Measurements from ENCODE around the gene SMARCA2. TPM values are rescaled to one million over a fixed set of nuclear protein-coding genes. Genes with fewer than 3 reads are reported as not detected.

The SMARCA2 gene
- 100 to 1,000 TPM; 207 to 224 TPM for total RNA-seq

- no peaks in the 10 kb centered on the region for H3K9me3 Mint-ChIP-seq
Measured at GRCh38 chr9:2014696-2015580, at the start of gene SMARCA2. Gene SMARCA2, plus strand, starts transcription at chr9:2015347. Its CDS starts 13,676 bp downstream, at chr9:2029023.

GRCh38 chr9:1966725-1967366 is 48.3 kb upstream of the SMARCA2 start:
- Mint-ChIP-seq H3K4me3 (no peak overlapping the region), H3K4me1 (no peaks in the 10 kb centered on the region), H3K27ac (no peak overlapping the region), H3K27me3 (peaks cover 10% of the 10 kb centered on the region), H3K36me3 (ENCODE audit: low read depth) (no peaks in the 10 kb centered on the region), H3K9me3 (no peaks in the 10 kb centered on the region)
- ChIA-PET POLR2A (no interaction called here), CTCF (no interaction called here)
- no peak for DNase-seq

More at GRCh38 chr9:2014696-2015580, at the start of gene SMARCA2:
- Mint-ChIP-seq H3K4me3 (peak within 1 kb of the TSS; percentile 98), H3K27ac (peak within 1 kb of the TSS; percentile 100), H3K27me3 (peaks cover 17% of the 10 kb centered on the region), H3K36me3 (ENCODE audit: low read depth) (peaks cover 16% of the 10 kb centered on the region), H3K4me1 (peaks cover 44% of the 10 kb centered on the region)
- ChIA-PET POLR2A (interaction anchor here (0.6 to 5.8 kb wide), 18 partner anchors 9 to 1512 kb away, joined by 3 to 114 read pairs (median 4); partner anchors contain the start of gene PUM3), CTCF (interaction anchor here (0.6 to 1.6 kb wide), 5 partner anchors 12 to 1323 kb away, joined by 3 to 5 read pairs (median 3); no protein-coding TSS in a partner anchor)
- peak; percentile 97 for DNase-seq

GRCh38 chr9:1969160-1969559 is 46.0 kb upstream of the SMARCA2 start:
- H3K4me3 Mint-ChIP-seq = no peak overlapping the region
- POLR2A ChIA-PET = no interaction called here
- H3K27ac Mint-ChIP-seq = no peak overlapping the region
- peaks cover 10% of the 10 kb centered on the region for H3K27me3 Mint-ChIP-seq
- CTCF ChIA-PET = no interaction called here
- no peaks in the 10 kb centered on the region for H3K4me1 Mint-ChIP-seq
- DNase-seq = no peak
- no peaks in the 10 kb centered on the region for H3K36me3 Mint-ChIP-seq (ENCODE audit: low read depth)
- peaks cover 2% of the 10 kb centered on the region for H3K9me3 Mint-ChIP-seq

- POLR2A ChIA-PET = no interaction called here
- Mint-ChIP-seq H3K9me3 (peaks cover 2% of the 10 kb centered on the region), H3K4me3 (no peak overlapping the region), H3K4me1 (no peaks in the 10 kb centered on the region), H3K27me3 (peaks cover 10% of the 10 kb centered on the region), H3K36me3 (ENCODE audit: low read depth) (no peaks in the 10 kb centered on the region), H3K27ac (no peak overlapping the region)
- no peak for DNase-seq
- CTCF ChIA-PET = no interaction called here
Measured at GRCh38 chr9:1969898-1970297, 45.2 kb upstream of the SMARCA2 start.

- ChIA-PET POLR2A (no interaction called here), CTCF (no interaction called here)
- Mint-ChIP-seq H3K9me3 (peaks cover 2% of the 10 kb centered on the region), H3K27ac (no peak overlapping the region), H3K27me3 (peaks cover 7% of the 10 kb centered on the region), H3K4me3 (no peak overlapping the region), H3K4me1 (no peaks in the 10 kb centered on the region), H3K36me3 (ENCODE audit: low read depth) (no peaks in the 10 kb centered on the region)
- no peak for DNase-seq
Measured at GRCh38 chr9:1972672-1973071, 42.5 kb upstream of the SMARCA2 start.

GRCh38 chr9:1977026-1977425 is 38.1 kb upstream of the SMARCA2 start:
- no peak overlapping the region for H3K4me3 Mint-ChIP-seq
- ChIA-PET CTCF (no interaction called here), POLR2A (no interaction called here)
- no peaks in the 10 kb centered on the region for H3K36me3 Mint-ChIP-seq (ENCODE audit: low read depth)
- peaks cover 2% of the 10 kb centered on the region for H3K9me3 Mint-ChIP-seq
- no peak for DNase-seq
- no peaks in the 10 kb centered on the region for H3K27me3 Mint-ChIP-seq
- peaks cover 1% of the 10 kb centered on the region for H3K4me1 Mint-ChIP-seq
- H3K27ac Mint-ChIP-seq = no peak overlapping the region

GRCh38 chr9:1978941-1979340 is 36.2 kb upstream of the SMARCA2 start:
- Mint-ChIP-seq H3K36me3 (ENCODE audit: low read depth) (no peaks in the 10 kb centered on the region), H3K9me3 (no peaks in the 10 kb centered on the region), H3K4me3 (no peak overlapping the region), H3K4me1 (peaks cover 2% of the 10 kb centered on the region), H3K27ac (no peak overlapping the region), H3K27me3 (no peaks in the 10 kb centered on the region)
- DNase-seq = no peak
- CTCF ChIA-PET = interaction anchor here (1.2 kb wide), 1 partner anchor 12 kb away, joined by 7 read pairs; no protein-coding TSS in a partner anchor
- POLR2A ChIA-PET = no interaction called here

GRCh38 chr9:1979741-1980367 is 35.3 kb upstream of the SMARCA2 start:
- H3K4me3 Mint-ChIP-seq = no peak overlapping the region
- H3K36me3 Mint-ChIP-seq (ENCODE audit: low read depth) = no peaks in the 10 kb centered on the region
- POLR2A ChIA-PET = no interaction called here
- no peaks in the 10 kb centered on the region for H3K27me3 Mint-ChIP-seq
- CTCF ChIA-PET = interaction anchor here (0.9 to 1.2 kb wide), 2 partner anchors 11 to 88 kb away, joined by 3 to 7 read pairs; no protein-coding TSS in a partner anchor
- no peak for DNase-seq
- peaks cover 2% of the 10 kb centered on the region for H3K4me1 Mint-ChIP-seq
- no peaks in the 10 kb centered on the region for H3K9me3 Mint-ChIP-seq
- no peak overlapping the region for H3K27ac Mint-ChIP-seq

- CTCF ChIA-PET = interaction anchor here (0.9 kb wide), 1 partner anchor 88 kb away, joined by 3 read pairs; no protein-coding TSS in a partner anchor
- no peaks in the 10 kb centered on the region for H3K27me3 Mint-ChIP-seq
- POLR2A ChIA-PET = no interaction called here
Measured at GRCh38 chr9:1980387-1980786, 34.8 kb upstream of the SMARCA2 start.

GRCh38 chr9:1982074-1982473 is 33.1 kb upstream of the SMARCA2 start:
- no peak overlapping the region for H3K27ac Mint-ChIP-seq
- no peaks in the 10 kb centered on the region for H3K9me3 Mint-ChIP-seq
- H3K36me3 Mint-ChIP-seq (ENCODE audit: low read depth) = no peaks in the 10 kb centered on the region
- peaks cover 2% of the 10 kb centered on the region for H3K4me1 Mint-ChIP-seq
- no peak overlapping the region for H3K4me3 Mint-ChIP-seq
- H3K27me3 Mint-ChIP-seq = no peaks in the 10 kb centered on the region
- ChIA-PET POLR2A (no interaction called here), CTCF (no interaction called here)
- DNase-seq = no peak

More at GRCh38 chr9:1980387-1980786, 34.8 kb upstream of the SMARCA2 start:
- no peak overlapping the region for H3K27ac Mint-ChIP-seq
- H3K4me3 Mint-ChIP-seq = no peak overlapping the region
- no peaks in the 10 kb centered on the region for H3K9me3 Mint-ChIP-seq
- no peak for DNase-seq
- H3K36me3 Mint-ChIP-seq (ENCODE audit: low read depth) = no peaks in the 10 kb centered on the region
- H3K4me1 Mint-ChIP-seq = peaks cover 2% of the 10 kb centered on the region

- H3K4me3 Mint-ChIP-seq = no peak overlapping the region
- H3K4me1 Mint-ChIP-seq = peaks cover 2% of the 10 kb centered on the region
- POLR2A ChIA-PET = no interaction called here
Measured at GRCh38 chr9:1986341-1986740, 28.8 kb upstream of the SMARCA2 start.

GRCh38 chr9:1989500-1989899 is 25.6 kb upstream of the SMARCA2 start:
- POLR2A ChIA-PET = no interaction called here
- Mint-ChIP-seq H3K27me3 (peaks cover 4% of the 10 kb centered on the region), H3K4me1 (no peaks in the 10 kb centered on the region), H3K9me3 (no peaks in the 10 kb centered on the region), H3K27ac (no peak overlapping the region), H3K4me3 (no peak overlapping the region), H3K36me3 (ENCODE audit: low read depth) (no peaks in the 10 kb centered on the region)
- CTCF ChIA-PET = no interaction called here
- DNase-seq = no peak

More at GRCh38 chr9:1986341-1986740, 28.8 kb upstream of the SMARCA2 start:
- CTCF ChIA-PET = no interaction called here
- Mint-ChIP-seq H3K27ac (no peak overlapping the region), H3K9me3 (no peaks in the 10 kb centered on the region), H3K36me3 (ENCODE audit: low read depth) (no peaks in the 10 kb centered on the region), H3K27me3 (peaks cover 2% of the 10 kb centered on the region)
- no peak for DNase-seq

- H3K4me1 Mint-ChIP-seq = no peaks in the 10 kb centered on the region
- CTCF ChIA-PET = no interaction called here
- DNase-seq = no peak
- POLR2A ChIA-PET = no interaction called here
- H3K9me3 Mint-ChIP-seq = no peaks in the 10 kb centered on the region
- H3K27ac Mint-ChIP-seq = no peak overlapping the region
- peaks cover 9% of the 10 kb centered on the region for H3K27me3 Mint-ChIP-seq
- H3K4me3 Mint-ChIP-seq = no peak overlapping the region
- H3K36me3 Mint-ChIP-seq (ENCODE audit: low read depth) = no peaks in the 10 kb centered on the region
Measured at GRCh38 chr9:1994180-1994579, 21.0 kb upstream of the SMARCA2 start.
